ENCODE results near the gene CHRND. TPM values are rescaled to one million over a fixed set of nuclear protein-coding genes. Genes with fewer than 3 reads are reported as not detected.

CHRND gene
- polyA plus RNA-seq, 1 donor (not counting 4 experiments of a cell fraction or from before 2014, with no cell fraction given), result not detected

GRCh38 chr2:232563580-232563979 is 37.6 kb downstream of the CHRND start:
- Histone ChIP-seq H3K79me2 (ENCODE audit: control insufficient read depth, insufficient read depth, low read length) (no peaks in the 10 kb centered on the region), H3K36me3 (ENCODE audit: control insufficient read depth in 2 of 2, extremely low read depth in 1 of 2, insufficient read depth in 2 of 2, low read length in 2 of 2) (peaks cover 23 to 34% of the 10 kb centered on the region in 2 experiments), H3K9me3 (ENCODE audit: control insufficient read depth, low read depth, low read length) (no peaks in the 10 kb centered on the region), H4K20me1 (ENCODE audit: control insufficient read depth, extremely low read depth, insufficient read depth, low read length) (no peaks in the 10 kb centered on the region), H3K27ac (ENCODE audit: control insufficient read depth, insufficient read depth, low read length) (no peak overlapping the region), H3K9me1 (ENCODE audit: control insufficient read depth, extremely low read depth, insufficient read depth, low read length) (no peaks in the 10 kb centered on the region), H3K9ac (ENCODE audit: control insufficient read depth, extremely low read depth, insufficient read depth, low read length) (no peak overlapping the region), H2AFZ (ENCODE audit: control insufficient read depth, low read length) (no peak overlapping the region), H3K4me2 (ENCODE audit: control insufficient read depth, extremely low read depth, insufficient read depth, low read depth, low read length) (no peak overlapping the region), H3K27me3 (ENCODE audit: control insufficient read depth, extremely low read depth, insufficient read depth, low read length) (no peaks in the 10 kb centered on the region), H3K4me3 (ENCODE audit: control insufficient read depth in 2 of 3, extremely low read depth in 1 of 3, insufficient read depth in 2 of 3, low read depth in 1 of 3, low read length in 3 of 3) (no peak overlapping the region), H3K4me1 (ENCODE audit: control insufficient read depth, extremely low read depth, insufficient read depth, low read length) (peaks cover 14% of the 10 kb centered on the region)
- FAIRE-seq (no peak), DNase-seq (ENCODE audit: low read depth, low spot score) (no peak)
- TF ChIP-seq EZH2 (IDR thresholded peaks at IDR 0.05; ENCODE audit: low read length) (no peak), CTCF (optimal IDR thresholded peaks at IDR 0.05 in 1 of 3, IDR thresholded peaks at IDR 0.05 in 1 of 3, conservative IDR thresholded peaks at IDR 0.05 in 1 of 3; ENCODE audit: extremely low read depth in 1 of 3, insufficient read depth in 2 of 3, low read length in 3 of 3) (no peak)
- dilution Hi-C loops (cut with MboI; ENCODE audit: extremely low pct_ligation_motif_present, low sequenced_read_pairs), result no loop called here

- DNase-seq (ENCODE audit: low read depth, low spot score) (no peak), FAIRE-seq (no peak)
- Histone ChIP-seq H3K27ac (ENCODE audit: control insufficient read depth, insufficient read depth, low read length) (peak overlapping the region; percentile 82), H3K4me1 (ENCODE audit: control insufficient read depth, extremely low read depth, insufficient read depth, low read length) (peaks cover 16% of the 10 kb centered on the region), H3K9ac (ENCODE audit: control insufficient read depth, extremely low read depth, insufficient read depth, low read length) (peak overlapping the region; percentile 6), H3K27me3 (ENCODE audit: control insufficient read depth, extremely low read depth, insufficient read depth, low read length) (no peaks in the 10 kb centered on the region), H3K9me1 (ENCODE audit: control insufficient read depth, extremely low read depth, insufficient read depth, low read length) (no peaks in the 10 kb centered on the region), H3K79me2 (ENCODE audit: control insufficient read depth, insufficient read depth, low read length) (no peaks in the 10 kb centered on the region), H3K4me2 (ENCODE audit: control insufficient read depth, extremely low read depth, insufficient read depth, low read depth, low read length) (peak overlapping the region; percentile 49), H3K4me3 (ENCODE audit: control insufficient read depth in 2 of 3, extremely low read depth in 1 of 3, insufficient read depth in 2 of 3, low read depth in 1 of 3, low read length in 3 of 3) (no peak overlapping the region), H4K20me1 (ENCODE audit: control insufficient read depth, extremely low read depth, insufficient read depth, low read length) (no peaks in the 10 kb centered on the region), H2AFZ (ENCODE audit: control insufficient read depth, low read length) (no peak overlapping the region), H3K36me3 (ENCODE audit: control insufficient read depth in 2 of 2, extremely low read depth in 1 of 2, insufficient read depth in 2 of 2, low read length in 2 of 2) (peaks cover 39 to 40% of the 10 kb centered on the region in 2 experiments), H3K9me3 (ENCODE audit: control insufficient read depth, low read depth, low read length) (no peaks in the 10 kb centered on the region)
- TF ChIP-seq CTCF (optimal IDR thresholded peaks at IDR 0.05 in 1 of 3, IDR thresholded peaks at IDR 0.05 in 1 of 3, conservative IDR thresholded peaks at IDR 0.05 in 1 of 3; ENCODE audit: extremely low read depth in 1 of 3, insufficient read depth in 2 of 3, low read length in 3 of 3) (no peak), EZH2 (IDR thresholded peaks at IDR 0.05; ENCODE audit: low read length) (no peak)
- dilution Hi-C loops (cut with MboI; ENCODE audit: extremely low pct_ligation_motif_present, low sequenced_read_pairs), result no loop called here
Measured at GRCh38 chr2:232567721-232568120, 41.8 kb downstream of the CHRND start.

Data from keratinocyte (primary cell).